22Rv1 (cell line): ENCODE data around the gene KDM4B.

ENCODE experiments used
- H3K27ac ChIP-seq: fragments of 450-650 bp; 2 replicates; pipeline ENCODE4 v1.5.1; 2017
- CTCF ChIP-seq: fragments of 450-650 bp; IDR thresholded peaks from 2 replicates; pipeline ENCODE4 v1.5.1; 2017; ENCODE audit warnings: mild to moderate bottlenecking
- ZFX ChIP-seq: fragments of 450-650 bp; IDR thresholded peaks from 2 replicates; pipeline ENCODE4 v1.6.1; 2017; ENCODE audit warnings: antibody characterized with exemption, borderline replicate concordance

Gene KDM4B

GRCh38 chr19:4997297-4997696 lies 28.4 kb downstream of the KDM4B start:
- TF ChIP-seq ZFX (no peak), CTCF (no peak)
- no peak overlapping the region for H3K27ac ChIP-seq

DNA sequence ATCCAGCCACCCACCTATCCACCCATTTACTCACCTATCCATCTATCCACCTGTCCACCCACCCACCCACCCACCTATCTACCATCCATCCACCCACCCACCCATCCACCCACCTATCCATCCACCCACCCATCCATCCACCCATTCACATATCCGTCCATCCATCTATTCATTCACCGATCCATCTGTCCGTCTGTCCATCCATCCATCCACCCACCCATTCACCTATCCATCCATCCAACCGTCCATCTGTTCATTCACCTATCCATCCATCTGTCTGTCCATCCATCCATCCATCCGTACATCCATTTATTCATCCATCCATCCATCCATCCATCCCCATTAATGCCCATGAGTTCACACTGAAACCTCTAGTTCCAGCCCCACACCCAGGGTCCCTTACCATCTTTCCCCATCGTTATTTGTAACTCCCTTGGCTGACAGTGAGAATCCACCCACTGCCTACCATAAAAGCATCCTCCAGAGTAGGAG lies 31.3 kb downstream of the KDM4B start:
- no peak overlapping the region for H3K27ac ChIP-seq
- TF ChIP-seq ZFX (no peak), CTCF (no peak)

DNA sequence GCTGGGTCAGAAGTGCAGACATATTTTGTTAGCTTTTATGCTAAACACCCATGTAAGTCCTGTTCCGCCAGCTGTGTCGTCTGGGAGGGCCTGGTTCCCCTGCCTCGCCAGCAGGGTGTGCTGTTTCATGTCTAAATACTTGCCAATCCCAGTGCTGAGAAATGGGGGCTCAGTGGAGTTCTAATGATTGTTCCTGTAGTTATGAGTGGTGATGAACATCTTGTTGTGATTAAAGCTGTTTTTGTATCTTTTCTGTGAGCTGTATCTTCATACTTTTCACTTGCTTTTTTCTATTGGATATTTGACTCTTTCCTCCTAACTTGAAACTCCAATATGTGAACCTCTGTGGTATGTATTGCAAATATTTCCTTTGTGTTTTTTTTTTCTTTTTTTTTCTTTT lies 32.7 kb downstream of the KDM4B start:
- H3K27ac ChIP-seq: peak overlapping the region; percentile 55
- TF ChIP-seq CTCF: peak; percentile 91
- no peak for TF ChIP-seq ZFX

GRCh38 chr19:5002143-5002542 lies 33.2 kb downstream of the KDM4B start:
- peak overlapping the region; percentile 55 for H3K27ac ChIP-seq
- TF ChIP-seq CTCF: no peak
- TF ChIP-seq ZFX: no peak

GRCh38 chr19:5003781-5004180 lies 34.9 kb downstream of the KDM4B start:
- H3K27ac ChIP-seq: no peak overlapping the region
- TF ChIP-seq CTCF (no peak), ZFX (no peak)

GRCh38 chr19:5005096-5005495 lies 36.2 kb downstream of the KDM4B start:
- no peak for TF ChIP-seq CTCF
- TF ChIP-seq ZFX: no peak
- H3K27ac ChIP-seq: no peak overlapping the region

- no peak overlapping the region for H3K27ac ChIP-seq
- TF ChIP-seq CTCF: no peak
- no peak for TF ChIP-seq ZFX
Measured at GRCh38 chr19:5006201-5006600, 37.3 kb downstream of the KDM4B start.
